ENCODE data around the gene PNKP. TPM values are rescaled to one million over a fixed set of nuclear protein-coding genes. Genes with fewer than 3 reads are reported as not detected.

Gene PNKP
- total RNA-seq, 1 donor from 2014 or later: 81.3 TPM

GRCh38 chr19:49873129-49873521, 5.7 kb upstream of the PNKP start:
- no peak overlapping the region for H3K27ac Mint-ChIP-seq (ENCODE audit: unreplicated experiment)
- TF ChIP-seq, protein P1, sequence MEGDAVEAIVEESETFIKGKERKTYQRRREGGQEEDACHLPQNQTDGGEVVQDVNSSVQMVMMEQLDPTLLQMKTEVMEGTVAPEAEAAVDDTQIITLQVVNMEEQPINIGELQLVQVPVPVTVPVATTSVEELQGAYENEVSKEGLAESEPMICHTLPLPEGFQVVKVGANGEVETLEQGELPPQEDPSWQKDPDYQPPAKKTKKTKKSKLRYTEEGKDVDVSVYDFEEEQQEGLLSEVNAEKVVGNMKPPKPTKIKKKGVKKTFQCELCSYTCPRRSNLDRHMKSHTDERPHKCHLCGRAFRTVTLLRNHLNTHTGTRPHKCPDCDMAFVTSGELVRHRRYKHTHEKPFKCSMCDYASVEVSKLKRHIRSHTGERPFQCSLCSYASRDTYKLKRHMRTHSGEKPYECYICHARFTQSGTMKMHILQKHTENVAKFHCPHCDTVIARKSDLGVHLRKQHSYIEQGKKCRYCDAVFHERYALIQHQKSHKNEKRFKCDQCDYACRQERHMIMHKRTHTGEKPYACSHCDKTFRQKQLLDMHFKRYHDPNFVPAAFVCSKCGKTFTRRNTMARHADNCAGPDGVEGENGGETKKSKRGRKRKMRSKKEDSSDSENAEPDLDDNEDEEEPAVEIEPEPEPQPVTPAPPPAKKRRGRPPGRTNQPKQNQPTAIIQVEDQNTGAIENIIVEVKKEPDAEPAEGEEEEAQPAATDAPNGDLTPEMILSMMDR (IDR thresholded peaks at IDR 0.05; ENCODE audit: partially characterized antibody, unreplicated experiment): no peak
- DNase-seq: no peak
- H3K4me1 Mint-ChIP-seq (ENCODE audit: low read depth, unreplicated experiment): peaks cover 13% of the 10 kb centered on the region
- H3K4me3 Mint-ChIP-seq (ENCODE audit: unreplicated experiment): no peak overlapping the region
- H3K27me3 Mint-ChIP-seq (ENCODE audit: unreplicated experiment): peaks cover 14% of the 10 kb centered on the region
- H3K36me3 Mint-ChIP-seq (ENCODE audit: unreplicated experiment): no peaks in the 10 kb centered on the region
- peaks cover 12% of the 10 kb centered on the region for H3K9me3 Mint-ChIP-seq (ENCODE audit: unreplicated experiment)

DNA sequence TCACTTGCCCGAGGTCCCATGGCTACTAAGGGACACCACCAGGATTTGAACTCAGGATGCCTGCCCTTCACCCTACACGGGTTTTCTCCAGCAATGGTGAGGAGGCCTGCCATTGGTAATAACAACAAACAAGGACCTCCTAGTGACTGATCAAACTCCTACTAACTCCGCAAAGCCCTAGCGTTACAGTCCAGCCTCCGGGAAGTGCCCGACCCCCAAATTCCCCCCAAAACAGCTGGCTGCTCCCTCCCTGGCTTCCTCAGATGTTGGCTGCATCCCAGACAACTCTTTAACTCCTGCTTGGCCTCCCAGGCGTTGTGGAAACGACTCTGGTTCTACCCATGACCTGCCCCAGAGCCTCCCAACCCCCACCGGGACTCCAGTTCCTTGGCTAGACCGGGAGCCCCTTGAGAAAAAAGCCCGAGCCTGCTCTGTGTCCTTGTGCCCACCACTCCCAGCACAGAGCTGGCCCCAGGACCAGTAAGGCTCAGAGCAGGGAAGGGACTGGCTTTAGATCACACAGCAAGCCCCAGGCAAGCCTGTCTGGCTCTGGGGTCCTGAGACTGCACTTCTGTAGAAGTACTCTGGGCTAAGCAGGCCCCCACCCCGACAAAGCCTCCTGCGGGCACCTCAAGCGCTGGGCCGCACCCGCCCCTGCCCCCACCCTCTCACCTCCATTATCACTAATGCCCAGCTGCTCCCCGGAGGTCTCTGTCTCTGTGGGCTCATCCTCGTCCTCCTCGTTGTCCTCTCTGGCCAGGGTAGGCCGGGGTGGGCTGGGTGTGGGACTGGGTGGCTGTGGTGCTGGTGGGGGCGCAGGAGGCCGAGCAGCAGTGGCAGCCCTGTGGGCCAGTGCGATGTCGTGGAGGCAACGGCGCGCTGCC, 5.1 kb upstream of the PNKP start:
- no peak for DNase-seq
- TF ChIP-seq, protein P1 (IDR thresholded peaks at IDR 0.05; ENCODE audit: partially characterized antibody, unreplicated experiment): no peak
- H3K27ac Mint-ChIP-seq (ENCODE audit: unreplicated experiment): peak overlapping the region; percentile 85
- peaks cover 15% of the 10 kb centered on the region for H3K27me3 Mint-ChIP-seq (ENCODE audit: unreplicated experiment)
- no peaks in the 10 kb centered on the region for H3K36me3 Mint-ChIP-seq (ENCODE audit: unreplicated experiment)
- peaks cover 13% of the 10 kb centered on the region for H3K4me1 Mint-ChIP-seq (ENCODE audit: low read depth, unreplicated experiment)
- H3K9me3 Mint-ChIP-seq (ENCODE audit: unreplicated experiment): peaks cover 12% of the 10 kb centered on the region
- no peak overlapping the region for H3K4me3 Mint-ChIP-seq (ENCODE audit: unreplicated experiment)

- Mint-ChIP-seq H3K27me3 (ENCODE audit: unreplicated experiment) (peaks cover 15% of the 10 kb centered on the region), H3K4me1 (ENCODE audit: low read depth, unreplicated experiment) (peaks cover 17% of the 10 kb centered on the region), H3K27ac (ENCODE audit: unreplicated experiment) (peak overlapping the region; percentile 85), H3K36me3 (ENCODE audit: unreplicated experiment) (no peaks in the 10 kb centered on the region), H3K9me3 (ENCODE audit: unreplicated experiment) (peaks cover 12% of the 10 kb centered on the region), H3K4me3 (ENCODE audit: unreplicated experiment) (peak overlapping the region; percentile 57)
- TF ChIP-seq, protein P1 (IDR thresholded peaks at IDR 0.05; ENCODE audit: partially characterized antibody, unreplicated experiment): no peak
- DNase-seq: no peak
These were observed 4.1 kb upstream of the PNKP start for GRCh38 chr19:49871349-49871985.

DNA sequence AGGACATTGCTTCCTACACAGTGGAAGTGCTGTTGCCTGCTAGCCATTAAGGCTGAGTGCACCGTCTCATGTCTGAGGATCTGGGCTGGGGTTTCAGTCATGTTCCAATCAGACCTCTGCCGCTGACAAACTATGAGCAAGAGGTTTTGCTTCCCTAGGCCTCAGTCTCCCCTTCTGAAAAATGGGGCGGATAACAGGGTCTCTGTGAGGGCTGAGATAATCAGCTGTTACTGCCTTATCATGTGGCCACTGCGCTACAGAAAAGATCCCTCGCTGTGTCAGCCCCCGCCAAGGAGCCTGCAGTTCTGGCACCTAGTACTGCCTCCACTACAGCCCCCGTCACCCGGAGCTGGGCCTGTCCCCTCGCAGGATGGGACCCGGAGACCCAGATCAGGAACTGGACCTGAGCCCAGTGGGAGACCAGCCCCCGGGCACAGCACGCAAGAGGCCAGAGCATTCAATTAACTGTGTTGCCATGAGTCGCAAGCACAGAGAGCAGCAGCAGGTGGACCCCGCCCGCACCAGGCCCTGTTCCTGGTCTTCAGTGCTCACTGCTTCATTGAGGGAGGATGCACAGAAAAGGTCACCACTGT, 3.0 kb upstream of the PNKP start:
- Mint-ChIP-seq H3K9me3 (ENCODE audit: unreplicated experiment) (peaks cover 11% of the 10 kb centered on the region), H3K27me3 (ENCODE audit: unreplicated experiment) (peaks cover 13% of the 10 kb centered on the region), H3K4me3 (ENCODE audit: unreplicated experiment) (no peak overlapping the region), H3K4me1 (ENCODE audit: low read depth, unreplicated experiment) (peaks cover 18% of the 10 kb centered on the region), H3K36me3 (ENCODE audit: unreplicated experiment) (no peaks in the 10 kb centered on the region), H3K27ac (ENCODE audit: unreplicated experiment) (peak overlapping the region; percentile 96)
- no peak for DNase-seq
- TF ChIP-seq, protein P1 (IDR thresholded peaks at IDR 0.05; ENCODE audit: partially characterized antibody, unreplicated experiment): no peak
